GM12891 (cell line): ENCODE results near the gene NAPB.

Experiments used
- POLR2A ChIP-seq: IDR thresholded peaks from 2 replicates; pipeline ENCODE4 v1.6.1; 2011; ENCODE audit warnings: low read depth, low read length, control low read depth
- POLR2AphosphoS5 ChIP-seq: IDR thresholded peaks from 2 replicates; pipeline ENCODE4 v1.6.1; 2011; ENCODE audit warnings: low read depth, low read length, control low read depth
- SPI1 ChIP-seq: IDR thresholded peaks from 2 replicates; pipeline ENCODE4 v1.6.1; 2011; ENCODE audit warnings: low read depth, low read length, control low read depth
- TAF1 ChIP-seq: IDR thresholded peaks from 2 replicates; pipeline ENCODE4 v1.6.1; 2011; ENCODE audit warnings: low read depth, low read length, control low read depth

DNA sequence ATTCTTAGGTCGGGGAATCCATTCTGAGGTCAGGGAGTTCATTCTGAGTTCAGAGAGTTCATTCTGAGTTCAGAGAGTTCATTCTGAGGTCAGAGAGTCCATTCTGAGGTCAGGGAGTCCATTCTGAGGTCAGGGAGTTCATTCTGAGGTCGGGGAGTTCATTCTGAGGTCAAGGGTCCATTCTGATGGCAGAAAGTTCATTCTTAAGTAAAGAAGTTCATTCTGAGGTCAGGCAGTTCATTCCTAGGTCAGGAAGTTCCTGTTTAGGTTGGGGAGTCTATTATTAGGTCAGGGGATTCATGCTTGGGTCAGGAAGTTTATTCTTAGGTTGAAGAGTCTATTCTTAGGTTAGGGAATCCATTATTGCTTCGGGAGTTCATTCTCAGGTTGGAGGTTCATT lies 87.2 kb downstream of the NAPB start:
- TF ChIP-seq POLR2A (no peak), TAF1 (no peak), POLR2AphosphoS5 (no peak), SPI1 (no peak)
